NCI-H1092 (cell line): ENCODE results near the gene SPDYE8.
"Not testable (repeated sequence)": the region's sequence is repeated elsewhere in the genome, so short reads cannot be mapped to it uniquely, and the experiment has no call there.

Experiments used
- DNase-seq: peaks from one replicate; lab custom pipeline; 2025; lab: John Stamatoyannopoulos, UW

Gene SPDYE8

GRCh38 chr7:73029666-73030065 is at the start of gene SPDYE8:
TSS of gene SPDYE8 (minus strand) at chr7:73029766. CDS start at chr7:73027966, 1,800 bp downstream.
- not testable (repeated sequence) for DNase-seq

- DNase-seq = not testable (repeated sequence)
Observed at GRCh38 chr7:73057811-73058210, 28.2 kb upstream of the SPDYE8 start, which contains the start of gene SPDYE11. TSS of gene SPDYE11 (minus strand) at chr7:73057911. CDS start at chr7:73056111, 1,800 bp downstream.

GRCh38 chr7:73006491-73006890 is 23.1 kb downstream of the SPDYE8 start:
- not testable (repeated sequence) for DNase-seq

GRCh38 chr7:73005693-73006447 is 23.7 kb downstream of the SPDYE8 start:
- not testable (repeated sequence) for DNase-seq

- DNase-seq = not testable (repeated sequence)
Observed at GRCh38 chr7:73005356-73005692, 24.2 kb downstream of the SPDYE8 start.

- DNase-seq = not testable (repeated sequence)
Observed at GRCh38 chr7:72997887-72998468, 31.6 kb downstream of the SPDYE8 start.

- DNase-seq = not testable (repeated sequence)
Observed at GRCh38 chr7:72997447-72997846, 32.1 kb downstream of the SPDYE8 start.

GRCh38 chr7:72995484-72995883 is 34.1 kb downstream of the SPDYE8 start:
- not testable (repeated sequence) for DNase-seq

- not testable (repeated sequence) for DNase-seq
Observed at GRCh38 chr7:72990146-72990913, 39.2 kb downstream of the SPDYE8 start.

GRCh38 chr7:72982084-72982483 is 47.5 kb downstream of the SPDYE8 start:
- DNase-seq = not testable (repeated sequence)

GRCh38 chr7:72980382-72980781 is 49.2 kb downstream of the SPDYE8 start:
- not testable (repeated sequence) for DNase-seq

- DNase-seq = not testable (repeated sequence)
Observed at GRCh38 chr7:72976434-72976833, 53.1 kb downstream of the SPDYE8 start.

- not testable (repeated sequence) for DNase-seq
Observed at GRCh38 chr7:72975656-72976286, 53.8 kb downstream of the SPDYE8 start.

- not testable (repeated sequence) for DNase-seq
Observed at GRCh38 chr7:72974781-72975180, 54.8 kb downstream of the SPDYE8 start.

GRCh38 chr7:72971505-72971904 is 58.1 kb downstream of the SPDYE8 start:
- DNase-seq = not testable (repeated sequence)
